DND-41 (cell line): ENCODE results near the gene HMX2.

Source experiments
- CTCF ChIP-seq: IDR thresholded peaks from 2 replicates; pipeline ENCODE4 v1.5.1; 2012; ENCODE audit warnings: borderline replicate concordance, low read length, moderate library complexity, mild to moderate bottlenecking; ENCODE audit not compliant: poor library complexity, severe bottlenecking; ENCODE audit errors: extremely low read depth
- EZH2 ChIP-seq: IDR thresholded peaks from 3 replicates; pipeline ENCODE4 v1.6.1; 2012; ENCODE audit warnings: borderline replicate concordance, low read depth, mild to moderate bottlenecking, moderate library complexity, low read length, inconsistent platforms; ENCODE audit not compliant: severe bottlenecking

DNA sequence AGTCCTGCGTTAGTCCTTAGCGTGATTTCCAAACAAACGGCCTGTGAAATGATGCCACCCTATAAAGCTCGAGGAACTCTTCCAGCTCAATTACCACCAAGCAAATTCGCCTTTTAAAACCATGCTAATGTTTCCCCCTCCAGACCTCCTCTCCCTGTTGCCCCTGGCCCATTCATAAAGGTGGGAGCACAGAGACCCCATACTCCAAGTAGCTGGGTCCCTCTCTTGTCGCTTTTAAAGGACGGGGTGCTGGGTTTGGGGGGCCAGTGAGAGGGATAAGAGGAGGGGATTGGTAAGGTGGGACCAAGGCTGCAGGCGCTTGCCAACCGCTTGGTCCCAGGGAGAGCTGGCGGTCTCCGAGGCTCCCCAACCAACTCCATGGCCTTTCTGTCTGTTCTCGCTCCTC is 1.2 kb downstream of the HMX2 start:
- TF ChIP-seq CTCF, result no peak
- no peak for TF ChIP-seq EZH2
